Right lobe of liver (tissue), 4 donors: Measurements from ENCODE around the gene HIRA.
A peak's percentile ranks its signal among the peaks of the same experiment; 100 is the strongest.

Experiments
- CTCF ChIP-seq, 4 donors: fragments of 200-600 bp in 3 of 4; fragments of 450-650 bp in 1 of 4; IDR thresholded peaks; one replicate each; pipeline versions ENCODE4 v1.5.1 to v1.8.0; 2016 to 2022; ENCODE audit warnings: antibody characterized with exemption in 4 of 4, mild to moderate bottlenecking in 2 of 4
- POLR2A ChIP-seq: fragments of 450-650 bp; IDR thresholded peaks from one replicate; pipeline ENCODE4 v1.6.1; 2017; ENCODE audit warnings: antibody characterized with exemption, mild to moderate bottlenecking
- donor health status: DM: no; HTN: no; CAD: no.
- donor health status: DM: no; HTN: no; CAD: no.
- donor health status: DM: no; HTN: yes; CAD: no.

GRCh38 chr22:19440411-19441195 lies 9.1 kb upstream of the HIRA start:
- peak in 1 of 4 donors; percentile 7 for TF ChIP-seq CTCF (IDR thresholded peaks at IDR 0.05)
- TF ChIP-seq POLR2A, result no peak
